Choroid plexus epithelial cell (primary cell): ENCODE data around the gene SERPINB12.

Experiments
- DNase-seq: peaks from one replicate; pipeline ENCODE4 v3.0.0-alpha.2; 2010; ENCODE audit warnings: low read depth
- H3K4me3 ChIP-seq: 2 replicates; pipeline ENCODE4 v1.5.1; 2011; ENCODE audit warnings: low read depth, mild to moderate bottlenecking, control low read depth, low read length, moderate library complexity
- TF ChIP-seq, protein P1 (sequence below): conservative IDR thresholded peaks from 2 replicates; pipeline ENCODE4 v1.5.1; 2011; ENCODE audit warnings: low read depth, mild to moderate bottlenecking, control low read depth, inconsistent platforms, low read length, moderate library complexity

SERPINB12 gene

GRCh38 chr18:63550068-63550467 is 7.9 kb downstream of the SERPINB12 start:
- no peak overlapping the region for H3K4me3 ChIP-seq
- TF ChIP-seq, protein P1, sequence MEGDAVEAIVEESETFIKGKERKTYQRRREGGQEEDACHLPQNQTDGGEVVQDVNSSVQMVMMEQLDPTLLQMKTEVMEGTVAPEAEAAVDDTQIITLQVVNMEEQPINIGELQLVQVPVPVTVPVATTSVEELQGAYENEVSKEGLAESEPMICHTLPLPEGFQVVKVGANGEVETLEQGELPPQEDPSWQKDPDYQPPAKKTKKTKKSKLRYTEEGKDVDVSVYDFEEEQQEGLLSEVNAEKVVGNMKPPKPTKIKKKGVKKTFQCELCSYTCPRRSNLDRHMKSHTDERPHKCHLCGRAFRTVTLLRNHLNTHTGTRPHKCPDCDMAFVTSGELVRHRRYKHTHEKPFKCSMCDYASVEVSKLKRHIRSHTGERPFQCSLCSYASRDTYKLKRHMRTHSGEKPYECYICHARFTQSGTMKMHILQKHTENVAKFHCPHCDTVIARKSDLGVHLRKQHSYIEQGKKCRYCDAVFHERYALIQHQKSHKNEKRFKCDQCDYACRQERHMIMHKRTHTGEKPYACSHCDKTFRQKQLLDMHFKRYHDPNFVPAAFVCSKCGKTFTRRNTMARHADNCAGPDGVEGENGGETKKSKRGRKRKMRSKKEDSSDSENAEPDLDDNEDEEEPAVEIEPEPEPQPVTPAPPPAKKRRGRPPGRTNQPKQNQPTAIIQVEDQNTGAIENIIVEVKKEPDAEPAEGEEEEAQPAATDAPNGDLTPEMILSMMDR = no peak
- no peak for DNase-seq

GRCh38 chr18:63551769-63552168 is 9.6 kb downstream of the SERPINB12 start:
- H3K4me3 ChIP-seq = no peak overlapping the region
- DNase-seq = no peak
- TF ChIP-seq, protein P1 = no peak

- TF ChIP-seq, protein P1 = no peak
- no peak for DNase-seq
- H3K4me3 ChIP-seq = no peak overlapping the region
Observed at GRCh38 chr18:63552581-63552980, 10.4 kb downstream of the SERPINB12 start.

- no peak overlapping the region for H3K4me3 ChIP-seq
- DNase-seq = peak; percentile 78
- TF ChIP-seq, protein P1 = no peak
Observed at GRCh38 chr18:63553081-63553480, 10.9 kb downstream of the SERPINB12 start.

- no peak for DNase-seq
- TF ChIP-seq, protein P1 = no peak
- H3K4me3 ChIP-seq = no peak overlapping the region
Observed at GRCh38 chr18:63559567-63560491, 17.7 kb downstream of the SERPINB12 start.

DNA sequence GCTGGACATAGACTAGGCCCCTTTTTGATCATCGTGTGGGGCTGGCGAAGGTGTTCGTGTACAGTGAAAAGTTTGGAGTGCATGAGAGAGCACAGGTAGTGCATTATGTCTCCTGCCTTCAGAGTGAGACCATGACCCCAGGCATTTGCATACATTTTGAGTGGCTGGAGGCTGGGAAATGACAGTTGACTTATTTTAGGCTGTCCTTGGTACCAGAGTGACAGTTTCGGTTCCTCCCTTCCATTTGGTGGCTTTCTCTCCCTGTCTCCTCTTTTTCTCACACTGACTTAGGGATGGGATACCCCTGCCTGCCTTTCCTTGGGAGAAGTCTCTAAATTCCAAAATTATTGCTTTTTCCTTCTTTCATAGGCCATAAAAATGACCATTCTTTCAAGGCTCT is 20.1 kb downstream of the SERPINB12 start:
- DNase-seq = no peak
- no peak overlapping the region for H3K4me3 ChIP-seq
- TF ChIP-seq, protein P1 = no peak

DNA sequence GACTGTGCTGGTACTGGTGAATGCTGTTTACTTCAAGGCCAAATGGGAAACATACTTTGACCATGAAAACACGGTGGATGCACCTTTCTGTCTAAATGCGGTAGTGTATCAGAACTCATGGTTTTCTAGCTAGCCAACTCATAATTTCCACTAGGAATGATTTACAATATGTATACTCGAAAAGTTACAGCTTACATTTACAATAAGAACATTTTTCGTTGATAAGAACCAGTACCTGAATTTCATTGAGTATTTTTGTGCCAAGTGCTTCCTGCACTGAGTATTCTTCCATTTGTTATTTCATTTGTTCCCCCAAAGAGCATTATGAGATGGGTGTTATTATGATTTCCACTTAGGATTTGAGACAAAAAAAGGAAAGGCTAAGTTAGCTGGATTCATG is 21.9 kb downstream of the SERPINB12 start:
- TF ChIP-seq, protein P1 = no peak
- DNase-seq = no peak
- H3K4me3 ChIP-seq = no peak overlapping the region
